Measurements from ENCODE around the gene ZNF532.
"Not testable (repeated sequence)": the region's sequence is repeated elsewhere in the genome, so short reads cannot be mapped to it uniquely, and the experiment has no call there.

The ZNF532 gene

GRCh38 chr18:58848685-58849084 is 16.0 kb upstream of the ZNF532 start:
- DNase-seq = no peak

GRCh38 chr18:58850786-58851469 is 13.7 kb upstream of the ZNF532 start:
- DNase-seq = no peak

- DNase-seq = no peak
These were observed 12.8 kb upstream of the ZNF532 start for GRCh38 chr18:58851856-58852255.

- no peak for DNase-seq
These were observed 12.0 kb upstream of the ZNF532 start for GRCh38 chr18:58852629-58853028.

GRCh38 chr18:58853561-58853960 is 11.1 kb upstream of the ZNF532 start:
- DNase-seq = no peak

GRCh38 chr18:58855521-58855920 is 9.2 kb upstream of the ZNF532 start:
- not testable (repeated sequence) for DNase-seq

- no peak for DNase-seq
These were observed 7.8 kb upstream of the ZNF532 start for GRCh38 chr18:58856881-58857280.

GRCh38 chr18:58858591-58859468 is 5.8 kb upstream of the ZNF532 start:
- DNase-seq = no peak

GRCh38 chr18:58859907-58860306 is 4.8 kb upstream of the ZNF532 start:
- no peak for DNase-seq

- no peak for DNase-seq
These were observed 3.9 kb upstream of the ZNF532 start for GRCh38 chr18:58860747-58861231.

- no peak for DNase-seq
These were observed 3.3 kb upstream of the ZNF532 start for GRCh38 chr18:58861353-58861752.

GRCh38 chr18:58861861-58862301 is 2.8 kb upstream of the ZNF532 start:
- DNase-seq = no peak

- no peak for DNase-seq
These were observed 2.3 kb upstream of the ZNF532 start for GRCh38 chr18:58862356-58862755.

GRCh38 chr18:58862851-58863538 is 1.7 kb upstream of the ZNF532 start:
- peak; percentile 8 to 12 for DNase-seq

GRCh38 chr18:58863539-58864145 is 1.0 kb upstream of the ZNF532 start:
- DNase-seq = peak; percentile 20 to 37

GRCh38 chr18:58865033-58865590 is 435 bp downstream of the ZNF532 start:
- DNase-seq = no peak

- no peak for DNase-seq
These were observed 1.0 kb downstream of the ZNF532 start for GRCh38 chr18:58865701-58866065.

GRCh38 chr18:58866066-58866772 is 1.5 kb downstream of the ZNF532 start:
- no peak for DNase-seq

- DNase-seq = no peak
These were observed 2.1 kb downstream of the ZNF532 start for GRCh38 chr18:58866773-58867150.

GRCh38 chr18:58867281-58867961 is 2.7 kb downstream of the ZNF532 start:
- DNase-seq = no peak

GRCh38 chr18:58868440-58868839 is 3.8 kb downstream of the ZNF532 start:
- DNase-seq = no peak

All from stimulated activated CD4-positive, alpha-beta T cell treated with anti-CD3 and anti-CD28 coated beads, Interleukin-4, amount 100 ng/mL, for 4 hours (primary cell).